ENCODE measurements around the gene ETS1.

DNA sequence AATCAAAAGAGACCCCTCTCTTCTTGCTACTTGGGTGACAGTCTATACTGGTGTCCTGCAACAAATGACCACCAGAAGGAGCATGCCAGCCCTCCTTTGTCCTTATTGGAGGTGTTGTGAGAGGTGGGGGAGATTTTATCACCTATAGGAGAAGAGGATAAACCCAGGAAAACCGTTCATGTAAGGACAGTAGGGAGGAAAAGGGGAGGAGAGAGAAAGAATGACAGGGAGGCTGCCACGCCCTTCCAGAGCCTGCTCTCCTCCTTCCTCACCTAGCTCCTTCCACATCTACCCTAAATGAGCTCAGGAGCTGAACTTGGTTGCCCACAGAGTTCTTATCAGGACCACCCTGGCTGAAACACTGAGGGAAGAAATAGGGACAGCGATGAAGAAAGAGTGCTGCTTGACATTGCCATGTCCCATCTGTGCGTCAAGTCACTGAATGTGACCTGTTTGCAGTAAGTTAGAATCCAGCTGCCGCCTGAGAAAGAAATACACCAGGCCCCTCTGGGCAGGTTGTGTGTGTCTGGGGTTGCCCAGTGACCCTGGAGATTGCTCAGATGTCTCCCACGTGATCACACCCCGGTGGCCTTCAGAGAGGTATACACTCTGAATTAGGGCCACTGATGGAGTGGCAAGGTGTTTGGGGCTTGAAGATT is 40.4 kb upstream of the ETS1 start:
- TF ChIP-seq, protein P1, sequence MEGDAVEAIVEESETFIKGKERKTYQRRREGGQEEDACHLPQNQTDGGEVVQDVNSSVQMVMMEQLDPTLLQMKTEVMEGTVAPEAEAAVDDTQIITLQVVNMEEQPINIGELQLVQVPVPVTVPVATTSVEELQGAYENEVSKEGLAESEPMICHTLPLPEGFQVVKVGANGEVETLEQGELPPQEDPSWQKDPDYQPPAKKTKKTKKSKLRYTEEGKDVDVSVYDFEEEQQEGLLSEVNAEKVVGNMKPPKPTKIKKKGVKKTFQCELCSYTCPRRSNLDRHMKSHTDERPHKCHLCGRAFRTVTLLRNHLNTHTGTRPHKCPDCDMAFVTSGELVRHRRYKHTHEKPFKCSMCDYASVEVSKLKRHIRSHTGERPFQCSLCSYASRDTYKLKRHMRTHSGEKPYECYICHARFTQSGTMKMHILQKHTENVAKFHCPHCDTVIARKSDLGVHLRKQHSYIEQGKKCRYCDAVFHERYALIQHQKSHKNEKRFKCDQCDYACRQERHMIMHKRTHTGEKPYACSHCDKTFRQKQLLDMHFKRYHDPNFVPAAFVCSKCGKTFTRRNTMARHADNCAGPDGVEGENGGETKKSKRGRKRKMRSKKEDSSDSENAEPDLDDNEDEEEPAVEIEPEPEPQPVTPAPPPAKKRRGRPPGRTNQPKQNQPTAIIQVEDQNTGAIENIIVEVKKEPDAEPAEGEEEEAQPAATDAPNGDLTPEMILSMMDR (IDR thresholded peaks at IDR 0.05; ENCODE audit: low read length): no peak; the same call in 1 of the 2 replicates
- TF ChIP-seq EZH2 (optimal IDR thresholded peaks at IDR 0.05; ENCODE audit: low read depth, low read length): no peak

All from MM.1S (cell line).